Left forelimb (tissue), 1 donor: ENCODE measurements around the gene TNFAIP3.
"Not testable (repeated sequence)": the region's sequence is repeated elsewhere in the genome, so short reads cannot be mapped to it uniquely, and the experiment has no call there.

Experiments used
- DNase-seq: peaks from one replicate; pipeline ENCODE4 v3.0.0-alpha.2; 2018; ENCODE audit warnings: low spot score

Gene TNFAIP3

GRCh38 chr6:137878486-137879285 lies 11.6 kb downstream of the TNFAIP3 start:
- DNase-seq, result no peak

- DNase-seq, result no peak
Observed at GRCh38 chr6:137879299-137879698, 12.2 kb downstream of the TNFAIP3 start.

GRCh38 chr6:137879885-137880745 lies 13.1 kb downstream of the TNFAIP3 start:
- no peak for DNase-seq

- DNase-seq, result no peak
Observed at GRCh38 chr6:137880746-137881521, 13.9 kb downstream of the TNFAIP3 start.

- DNase-seq, result no peak
Observed at GRCh38 chr6:137881522-137881886, 14.4 kb downstream of the TNFAIP3 start.

- DNase-seq, result no peak
Observed at GRCh38 chr6:137882225-137882961, 15.3 kb downstream of the TNFAIP3 start.

GRCh38 chr6:137883400-137884148 lies 16.5 kb downstream of the TNFAIP3 start:
- DNase-seq, result no peak

GRCh38 chr6:137884149-137884909 lies 17.3 kb downstream of the TNFAIP3 start:
- DNase-seq, result no peak

- not testable (repeated sequence) for DNase-seq
Observed at GRCh38 chr6:137884910-137885229, 17.8 kb downstream of the TNFAIP3 start.

GRCh38 chr6:137886226-137886625 lies 19.2 kb downstream of the TNFAIP3 start:
- DNase-seq, result not testable (repeated sequence)

GRCh38 chr6:137890983-137891537 lies 24.0 kb downstream of the TNFAIP3 start:
- DNase-seq, result no peak

GRCh38 chr6:137892271-137892708 lies 25.2 kb downstream of the TNFAIP3 start:
- DNase-seq, result no peak

- no peak for DNase-seq
Observed at GRCh38 chr6:137893181-137893580, 26.1 kb downstream of the TNFAIP3 start.

- DNase-seq, result no peak
Observed at GRCh38 chr6:137893726-137894125, 26.7 kb downstream of the TNFAIP3 start.

- DNase-seq, result not testable (repeated sequence)
Observed at GRCh38 chr6:137894378-137894777, 27.3 kb downstream of the TNFAIP3 start.

GRCh38 chr6:137894779-137895385 lies 27.8 kb downstream of the TNFAIP3 start:
- no peak for DNase-seq

GRCh38 chr6:137896647-137897046 lies 29.6 kb downstream of the TNFAIP3 start:
- no peak for DNase-seq

GRCh38 chr6:137900815-137901214 lies 33.8 kb downstream of the TNFAIP3 start:
- no peak for DNase-seq

GRCh38 chr6:137901454-137901853 lies 34.4 kb downstream of the TNFAIP3 start:
- DNase-seq, result no peak
